Measurements from ENCODE around the gene RASL11B.

The RASL11B gene

GRCh38 chr4:52843351-52843750 is 18.8 kb upstream of the RASL11B start:
- no peak for DNase-seq (ENCODE audit: low read depth in 2 of 2)

DNA sequence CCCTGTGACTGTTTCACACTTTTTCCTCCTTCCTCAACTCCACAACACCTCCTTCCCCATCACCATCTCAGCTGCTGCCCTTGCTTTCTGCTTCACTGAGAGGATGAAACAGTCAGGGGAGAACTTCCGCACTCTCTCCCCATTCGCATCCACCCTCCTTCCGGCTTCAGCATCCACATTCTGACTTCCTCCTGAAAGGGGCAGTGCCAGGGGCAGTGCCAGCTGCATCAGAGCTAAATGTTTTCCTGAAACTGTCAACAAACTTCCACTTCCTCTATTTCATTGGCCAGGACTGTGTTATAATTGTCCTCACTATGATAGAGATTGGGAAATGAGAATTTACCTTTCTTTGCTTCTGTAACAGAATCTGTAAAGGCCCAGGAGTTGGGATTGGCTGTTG is 18.2 kb upstream of the RASL11B start:
- DNase-seq (ENCODE audit: low read depth in 2 of 2) = no peak

GRCh38 chr4:52844596-52844995 is 17.5 kb upstream of the RASL11B start:
- DNase-seq (ENCODE audit: low read depth in 2 of 2) = no peak

GRCh38 chr4:52846502-52846901 is 15.6 kb upstream of the RASL11B start:
- no peak for DNase-seq (ENCODE audit: low read depth in 2 of 2)

DNA sequence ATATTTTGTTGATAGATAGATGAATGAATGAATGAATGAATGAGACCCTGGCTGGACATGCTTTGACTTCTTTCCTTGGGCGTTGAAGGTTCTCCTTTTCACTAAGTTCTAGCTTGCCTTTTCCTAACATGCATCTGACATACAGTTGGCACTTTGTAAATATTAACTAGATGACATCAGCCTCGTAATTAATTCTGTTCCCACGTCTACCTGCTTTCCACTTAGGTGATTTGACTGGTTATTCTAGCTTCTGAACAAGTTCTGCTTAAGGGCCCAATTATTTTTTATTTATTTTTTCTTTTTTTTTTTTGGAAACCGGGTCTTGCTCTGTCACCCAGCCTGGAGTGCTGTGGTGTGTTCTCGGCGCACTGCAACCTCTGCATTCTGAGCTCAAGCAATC is 13.9 kb upstream of the RASL11B start:
- no peak for DNase-seq (ENCODE audit: low read depth in 2 of 2)

DNA sequence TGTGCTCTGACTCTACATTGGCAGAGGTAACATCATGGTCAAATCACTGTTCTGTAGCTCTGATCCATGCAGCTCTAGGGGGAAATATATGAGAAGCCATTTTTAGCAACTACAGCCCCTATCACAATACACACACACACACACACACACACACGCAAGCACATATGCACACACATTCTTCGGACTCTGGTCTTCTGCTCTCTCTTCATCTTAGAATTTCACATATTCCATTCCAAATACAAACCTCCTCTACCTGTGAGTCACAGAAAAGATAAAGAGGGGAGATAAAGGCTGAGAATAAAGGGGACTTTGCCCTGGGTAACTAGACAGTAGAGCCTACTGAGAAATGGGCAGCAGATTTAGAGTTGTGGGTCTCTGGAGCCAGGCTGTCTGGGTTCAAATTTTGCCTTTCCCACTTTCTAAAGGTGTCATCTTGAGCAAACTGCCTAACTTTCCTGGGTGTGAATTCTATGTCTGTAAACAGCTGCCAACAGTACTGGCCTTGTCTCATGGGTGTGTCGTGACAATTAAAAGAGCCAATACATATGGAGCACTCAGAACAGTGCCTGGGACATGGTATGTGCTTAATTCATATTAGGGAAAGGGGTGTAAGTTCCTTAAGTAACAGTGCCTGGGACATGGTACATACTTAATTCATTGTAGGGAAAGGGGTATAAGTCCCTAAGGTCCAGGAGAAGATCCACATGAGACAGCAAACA is 11.6 kb upstream of the RASL11B start:
- DNase-seq (ENCODE audit: low read depth in 2 of 2) = no peak

- no peak for DNase-seq (ENCODE audit: low read depth in 2 of 2)
These were observed 10.1 kb upstream of the RASL11B start for GRCh38 chr4:52852041-52852440.

DNA sequence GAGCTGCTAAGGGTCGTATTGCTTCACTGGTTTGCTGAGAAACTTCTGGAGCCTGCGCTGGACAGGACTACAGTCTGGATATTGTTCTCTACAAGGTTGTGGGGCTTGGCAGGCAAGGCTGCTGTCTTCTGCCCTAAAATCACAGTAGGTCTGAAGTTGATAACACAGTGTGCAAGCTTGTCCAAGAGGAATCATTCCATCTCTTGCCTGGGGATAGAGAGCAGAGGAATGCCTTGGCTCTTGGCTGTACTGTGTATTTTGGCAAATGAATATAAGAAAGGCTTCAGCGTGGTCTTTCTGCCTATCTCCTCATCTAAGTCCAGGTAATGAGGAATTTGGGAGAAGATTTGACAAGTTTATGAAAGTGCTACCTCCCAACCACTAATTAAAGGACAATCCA is 9.4 kb upstream of the RASL11B start:
- DNase-seq (ENCODE audit: low read depth in 2 of 2) = no peak

- no peak for DNase-seq (ENCODE audit: low read depth in 2 of 2)
These were observed 8.8 kb upstream of the RASL11B start for GRCh38 chr4:52853351-52853750.

- DNase-seq (ENCODE audit: low read depth in 2 of 2) = no peak
These were observed 5.3 kb upstream of the RASL11B start for GRCh38 chr4:52856801-52857200.

- DNase-seq (ENCODE audit: low read depth in 2 of 2) = no peak
These were observed 1.8 kb upstream of the RASL11B start for GRCh38 chr4:52860361-52860760.

- no peak for DNase-seq (ENCODE audit: low read depth in 2 of 2)
These were observed 820 bp upstream of the RASL11B start for GRCh38 chr4:52861171-52861823.

GRCh38 chr4:52862639-52863161 is 583 bp downstream of the RASL11B start:
- DNase-seq (ENCODE audit: low read depth in 2 of 2) = no peak

DNA sequence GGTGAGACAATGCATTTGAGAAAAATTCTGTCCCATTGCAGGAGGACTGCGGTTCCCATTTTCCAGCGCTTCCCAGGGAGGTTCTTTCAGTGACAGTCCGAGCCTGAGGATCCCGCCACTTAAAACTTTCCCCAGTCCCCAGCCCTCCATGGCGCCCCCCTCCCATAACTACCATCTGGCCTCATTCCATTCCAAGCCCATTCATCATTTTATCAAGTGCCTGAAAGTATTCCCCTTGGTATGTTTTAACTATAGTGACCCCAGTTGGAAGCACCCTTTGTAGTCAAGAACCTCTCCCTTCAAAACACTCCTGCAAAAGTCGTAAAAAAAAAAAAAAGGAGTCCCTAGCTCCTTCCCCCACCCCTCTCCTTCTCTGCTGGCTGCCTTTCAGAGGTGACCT is 1.2 kb downstream of the RASL11B start:
- no peak for DNase-seq (ENCODE audit: low read depth in 2 of 2)

GRCh38 chr4:52864793-52865192 is 2.7 kb downstream of the RASL11B start:
- DNase-seq (ENCODE audit: low read depth in 2 of 2) = no peak

GRCh38 chr4:52865300-52865699 is 3.2 kb downstream of the RASL11B start:
- DNase-seq (ENCODE audit: low read depth in 2 of 2) = no peak

- no peak for DNase-seq (ENCODE audit: low read depth in 2 of 2)
These were observed 4.6 kb downstream of the RASL11B start for GRCh38 chr4:52866734-52867133.

GRCh38 chr4:52867163-52867562 is 5.0 kb downstream of the RASL11B start:
- no peak for DNase-seq (ENCODE audit: low read depth in 2 of 2)

- no peak for DNase-seq (ENCODE audit: low read depth in 2 of 2)
These were observed 6.0 kb downstream of the RASL11B start for GRCh38 chr4:52868133-52868532.

DNA sequence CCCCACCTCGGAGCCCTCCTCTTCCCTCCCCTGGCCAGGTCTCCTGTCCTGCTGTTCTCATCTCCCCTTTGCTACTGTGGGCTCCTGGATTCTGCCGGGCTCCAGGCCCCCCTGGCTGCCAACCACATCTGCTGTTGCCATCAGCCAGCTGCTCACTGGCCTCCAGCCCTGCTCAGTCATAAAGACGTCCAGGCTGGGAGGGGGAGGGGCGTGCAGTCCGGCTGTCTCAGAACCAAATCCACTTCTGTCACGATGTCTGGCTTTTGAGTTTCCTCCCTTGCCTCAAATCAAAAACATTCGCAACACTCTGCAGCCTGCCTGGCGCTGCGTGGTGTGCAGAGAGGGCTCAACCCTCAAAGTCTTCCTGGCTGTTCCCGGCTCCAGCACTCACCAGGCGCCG is 7.1 kb downstream of the RASL11B start:
- no peak for DNase-seq (ENCODE audit: low read depth in 2 of 2)

- no peak for DNase-seq (ENCODE audit: low read depth in 2 of 2)
These were observed 7.5 kb downstream of the RASL11B start for GRCh38 chr4:52869656-52870055.

DNA sequence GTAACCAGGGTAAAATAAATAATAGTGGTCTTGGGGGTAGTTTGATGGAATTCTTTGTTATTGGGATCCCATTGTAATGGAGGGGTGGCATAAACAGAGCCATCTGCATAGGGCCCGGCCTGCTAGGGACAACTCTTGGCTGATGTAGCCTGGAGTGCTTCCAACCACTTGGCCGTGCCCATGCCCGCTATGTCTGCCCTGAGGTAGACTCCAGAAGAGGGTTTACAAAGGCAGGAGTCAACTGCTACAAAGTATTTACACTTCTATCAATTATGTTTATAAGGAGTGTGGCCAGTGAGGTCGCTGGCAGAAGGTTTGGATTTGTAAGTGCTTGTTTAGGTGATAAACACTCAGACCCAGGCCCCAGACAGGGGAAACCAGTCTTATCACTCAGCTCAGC is 8.1 kb downstream of the RASL11B start:
- DNase-seq (ENCODE audit: low read depth in 2 of 2) = no peak

DNA sequence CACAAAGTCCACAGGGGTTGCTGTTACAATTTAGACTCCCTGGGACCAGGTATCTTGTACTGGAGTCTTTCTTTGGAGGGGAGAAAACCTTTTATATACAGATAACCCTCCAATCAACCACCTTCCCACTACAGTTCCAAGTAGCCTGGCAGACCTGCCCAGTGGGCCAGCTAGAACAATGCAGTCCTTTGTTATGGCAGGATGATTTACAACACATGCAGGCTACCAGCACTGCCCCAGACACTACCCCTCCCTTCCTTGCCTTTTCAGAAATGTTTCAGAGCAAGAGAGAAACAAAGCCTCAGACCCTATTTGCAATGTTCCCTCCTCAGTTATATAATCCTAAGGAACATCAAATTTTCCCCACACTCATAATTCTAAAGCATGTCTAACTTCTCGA is 11.1 kb downstream of the RASL11B start:
- no peak for DNase-seq (ENCODE audit: low read depth in 2 of 2)

Measured in stimulated activated CD8-positive, alpha-beta memory T cell treated with anti-CD3 and anti-CD28 coated beads, Interleukin-7, amount 100 ng/mL, for 4 hours (primary cell).